ENCODE data around the gene EEFSEC. TPM values are rescaled to one million over a fixed set of nuclear protein-coding genes. Genes with fewer than 3 reads are reported as not detected.

EEFSEC gene
- total and polyA plus RNA-seq, 2 of the 4 experiments (the other 2 are of a cell fraction), result 4.5 to 9.3 TPM

- 90% methylated on average over 5 of the region's 23 CpGs; no CpG with 5 or more reads in 1 of the 2 experiments for WGBS, 2 experiments (ENCODE audit: extremely low coverage in 2 of 2, insufficient read length in 1 of 2)
- intact Hi-C loops (cut with micrococcal nuclease), result loop anchor here (5.0 kb wide), 1 partner anchor 253 kb away; no protein-coding TSS in a partner anchor
These were observed 272.0 kb downstream of the EEFSEC start for GRCh38 chr3:128425142-128425845.

More at GRCh38 chr3:128425142-128425845, 272.0 kb downstream of the EEFSEC start:
- H2BK15ac ChIP-seq (ENCODE audit: low read depth, low read length), result no peak overlapping the region
- no peak overlapping the region for H3K4ac ChIP-seq (ENCODE audit: low read depth, low read length)
- H3K79me1 ChIP-seq (ENCODE audit: low read depth in 1 of 2, low read length in 2 of 2), result no peaks in the 10 kb centered on the region
- H2AFZ ChIP-seq (replicated peaks; ENCODE audit: low read length, poor library complexity), result no peak overlapping the region
- no peak overlapping the region for H3K14ac ChIP-seq (replicated peaks; ENCODE audit: low read depth, low read length)
- no peak overlapping the region for H2AK5ac ChIP-seq (ENCODE audit: low read depth, low read length)
- H3K4me3 ChIP-seq (ENCODE audit: insufficient read depth, low read depth, low read length), result no peak overlapping the region
- H3K56ac ChIP-seq (ENCODE audit: extremely low read depth, insufficient read depth, low read length), result no peak overlapping the region
- no peak overlapping the region for H2BK120ac ChIP-seq (ENCODE audit: low read depth, low read length)
- peaks cover 12% of the 10 kb centered on the region; the same call in 1 of the 2 replicates for H3K27me3 ChIP-seq (ENCODE audit: control insufficient read depth, insufficient read depth, low read length)
- DNase-seq, result no peak
- BruUV-seq (replicated peaks), result no TSS peak
- H3K9me3 ChIP-seq (ENCODE audit: control insufficient read depth, insufficient read depth, low read length), result no peaks in the 10 kb centered on the region
- no peak overlapping the region for H2BK5ac ChIP-seq (ENCODE audit: low read depth, low read length, poor library complexity, severe bottlenecking)
- CTCF ChIA-PET, result interaction anchor here (0.6 to 2.4 kb wide), 9 partner anchors 9 to 184 kb away, joined by 3 to 10 read pairs (median 4); no protein-coding TSS in a partner anchor
- dilution Hi-C loops (cut with HindIII; ENCODE audit: low sequenced_read_pairs, unreplicated experiment) (no loop called here), in situ Hi-C loops (cut with MboI; ENCODE audit: low sequenced_read_pairs) (no loop called here)
- no peaks in the 10 kb centered on the region for H3K36me3 ChIP-seq (ENCODE audit: control insufficient read depth, insufficient read depth, low read length)
- H3K18ac ChIP-seq (ENCODE audit: low read depth, low read length), result no peak overlapping the region
- no peak overlapping the region for H3K27ac ChIP-seq (ENCODE audit: insufficient read depth, low read length)
- no peak overlapping the region for H2BK20ac ChIP-seq (ENCODE audit: low read depth, low read length)
- TF ChIP-seq RFX5 (IDR thresholded peaks at IDR 0.05; ENCODE audit: low read depth, low read length), result no peak
- no peak for TF ChIP-seq NFE2L2 (IDR thresholded peaks at IDR 0.05; ENCODE audit: low read depth, low read length)
- TF ChIP-seq CHD1 (IDR thresholded peaks at IDR 0.05; ENCODE audit: low read depth, low read length), result no peak
- no peak for TF ChIP-seq POLR2A (IDR thresholded peaks at IDR 0.05; ENCODE audit: low read depth, low read length)
- TF ChIP-seq MXI1 (IDR thresholded peaks at IDR 0.05; ENCODE audit: borderline replicate concordance, low read depth, low read length), result no peak
- no peak for TF ChIP-seq FOS (IDR thresholded peaks at IDR 0.05; ENCODE audit: low read depth, low read length)
- TF ChIP-seq MAFK (IDR thresholded peaks at IDR 0.05; ENCODE audit: low read depth, low read length), result no peak
- no peak for TF ChIP-seq ELK1 (IDR thresholded peaks at IDR 0.05; ENCODE audit: borderline replicate concordance, low read depth, low read length)
- TF ChIP-seq BHLHE40 (IDR thresholded peaks at IDR 0.05; ENCODE audit: low read depth, low read length), result no peak
- TF ChIP-seq CEBPB (IDR thresholded peaks at IDR 0.05; ENCODE audit: low read depth, low read length), result no peak
- H3K4me1 ChIP-seq (ENCODE audit: control insufficient read depth, insufficient read depth, low read length), result no peaks in the 10 kb centered on the region; the same call in 1 of the 2 replicates
- no peak for ATAC-seq (ENCODE audit: low read depth)
- no peak overlapping the region for H4K5ac ChIP-seq (ENCODE audit: low read depth, low read length)
- H4K8ac ChIP-seq (ENCODE audit: low read depth in 2 of 2, low read length in 2 of 2), result no peak overlapping the region
- H3K9me1 ChIP-seq (ENCODE audit: insufficient read depth, low read length), result no peaks in the 10 kb centered on the region
- no peak overlapping the region for H3K23ac ChIP-seq (ENCODE audit: low read depth, low read length)
- H4K91ac ChIP-seq (ENCODE audit: insufficient read depth, low read depth, low read length), result no peak overlapping the region
- H3K9ac ChIP-seq (ENCODE audit: low read depth, low read length), result no peak overlapping the region
- no peaks in the 10 kb centered on the region; the same call in 1 of the 2 replicates for H4K20me1 ChIP-seq (ENCODE audit: insufficient read depth, low read length)
- POLR2A ChIA-PET (ENCODE audit: unreplicated experiment), result no interaction called here
- H3K4me2 ChIP-seq (ENCODE audit: low read depth, low read length), result no peak overlapping the region
- no peak overlapping the region for H2AK9ac ChIP-seq (replicated peaks; ENCODE audit: low read depth, low read length, poor library complexity)
